Neuronal stem cell (in vitro differentiated cells): ENCODE data around the gene GRID1.

Experiments used
- DNase-seq: peaks from one replicate; pipeline ENCODE4 v3.0.0-alpha.2; 2013; ENCODE audit warnings: low spot score
- H2AFZ ChIP-seq: one replicate; pipeline ENCODE4 v1.6.1; 2013; ENCODE audit warnings: mild to moderate bottlenecking, low read length, inconsistent platforms
- H2AK5ac ChIP-seq: 2 replicates; pipeline ENCODE4 v1.6.1; 2013; ENCODE audit warnings: low read depth, mild to moderate bottlenecking, inconsistent platforms, low read length, moderate library complexity, mixed read lengths
- H2BK120ac ChIP-seq: 2 replicates; pipeline ENCODE4 v1.6.1; 2013; ENCODE audit warnings: low read depth, mild to moderate bottlenecking, inconsistent platforms, low read length, moderate library complexity, mixed read lengths
- H2BK12ac ChIP-seq: one replicate; pipeline ENCODE4 v1.6.1; 2013; ENCODE audit warnings: low read length, inconsistent platforms
- H2BK15ac ChIP-seq: 2 replicates; pipeline ENCODE4 v1.6.1; 2013; ENCODE audit warnings: mild to moderate bottlenecking, low read length, inconsistent platforms, mixed read lengths
- H2BK5ac ChIP-seq: one replicate; pipeline ENCODE4 v1.6.1; 2013; ENCODE audit warnings: inconsistent platforms, mild to moderate bottlenecking, low read length, moderate library complexity
- H3K14ac ChIP-seq: one replicate; pipeline ENCODE4 v1.6.1; 2013; ENCODE audit warnings: low read length, inconsistent platforms
- H3K18ac ChIP-seq: 2 replicates; pipeline ENCODE4 v1.6.1; 2013; ENCODE audit warnings: low read length, inconsistent platforms
- H3K23ac ChIP-seq: 2 replicates; pipeline ENCODE4 v1.6.1; 2013; ENCODE audit warnings: low read depth, mild to moderate bottlenecking, mixed read lengths, low read length, inconsistent platforms; ENCODE audit not compliant: poor library complexity
- H3K27ac ChIP-seq: replicated peaks from 3 replicates; pipeline ENCODE4 v1.5.1; 2013; ENCODE audit warnings: low read length, inconsistent platforms
- H3K27me3 ChIP-seq, 3 experiments: 2 replicates each; pipeline ENCODE4 v1.6.1; 2013; ENCODE audit warnings: low read length in 3 of 3, mild to moderate bottlenecking in 2 of 3, inconsistent platforms in 1 of 3, low read depth in 1 of 3, mixed read lengths in 1 of 3, moderate library complexity in 1 of 3; ENCODE audit not compliant: control insufficient read depth in 3 of 3, insufficient read depth in 3 of 3
- H3K36me3 ChIP-seq, 2 donors: replicated peaks in 1 of 2; 2 replicates each; pipeline ENCODE4 v1.6.1; 2013; ENCODE audit warnings: low read length in 2 of 2; ENCODE audit not compliant: control insufficient read depth in 2 of 2, insufficient read depth in 2 of 2
- H3K4ac ChIP-seq: 2 replicates; pipeline ENCODE4 v1.6.1; 2013; ENCODE audit warnings: inconsistent platforms, mild to moderate bottlenecking, low read length, moderate library complexity
- H3K4me1 ChIP-seq, 2 donors: 1 replicate in 1 of 2; 2 replicates in 1 of 2; pipeline ENCODE4 v1.6.1; 2013; ENCODE audit warnings: low read length in 2 of 2, low read depth in 1 of 2; ENCODE audit not compliant: control insufficient read depth in 2 of 2, insufficient read depth in 1 of 2
- H3K4me2 ChIP-seq: one replicate; pipeline ENCODE4 v1.6.1; 2013; ENCODE audit warnings: mild to moderate bottlenecking, low read length, inconsistent platforms; ENCODE audit not compliant: insufficient read depth, poor library complexity, severe bottlenecking
- H3K4me3 ChIP-seq, 2 donors: 2 replicates each; pipeline ENCODE4 v1.5.1; 2013; ENCODE audit warnings: low read length in 2 of 2, mild to moderate bottlenecking in 2 of 2, inconsistent platforms in 1 of 2, moderate library complexity in 1 of 2
- H3K79me1 ChIP-seq: one replicate; pipeline ENCODE4 v1.6.1; 2013; ENCODE audit warnings: low read depth, mild to moderate bottlenecking, inconsistent platforms, low read length, moderate library complexity
- H3K9ac ChIP-seq: one replicate; pipeline ENCODE4 v1.6.1; 2013; ENCODE audit warnings: mild to moderate bottlenecking, low read depth, low read length, inconsistent platforms; ENCODE audit not compliant: poor library complexity
- H3K9me3 ChIP-seq, 2 donors: replicated peaks in 1 of 2; 2 replicates each; pipeline versions ENCODE3 to v1.6.1; 2013; ENCODE audit warnings: low read length in 2 of 2, mild to moderate bottlenecking in 2 of 2, inconsistent platforms in 1 of 2, low read depth in 1 of 2, mixed read lengths in 1 of 2, moderate library complexity in 1 of 2; ENCODE audit not compliant: control insufficient read depth in 2 of 2, insufficient read depth in 1 of 2
- H4K8ac ChIP-seq: one replicate; pipeline ENCODE4 v1.6.1; 2013; ENCODE audit warnings: low read depth, mild to moderate bottlenecking, inconsistent platforms, low read length, moderate library complexity
- H4K91ac ChIP-seq: one replicate; pipeline ENCODE4 v1.6.1; 2013; ENCODE audit warnings: low read length, low read depth, mild to moderate bottlenecking, inconsistent platforms; ENCODE audit not compliant: poor library complexity
- WGBS, 2 donors: extraction: QIAGEN DNeasy Blood & Tissue Kit; methylation state at CpG; one replicate each; pipeline ENCODE4 v1.1.7; 2013; ENCODE audit warnings: missing lambda C conversion rate in 2 of 2, mixed read lengths in 1 of 2; ENCODE audit not compliant: insufficient read length in 2 of 2, insufficient replicate concordance in 1 of 2; ENCODE audit errors: extremely low coverage in 2 of 2; 5-methylcytosine and 5-hydroxymethylcytosine counted together

Gene GRID1

GRCh38 chr10:86311190-86311589 is 55.4 kb downstream of the GRID1 start:
- Histone ChIP-seq H2BK5ac (no peak overlapping the region), H3K79me1 (no peaks in the 10 kb centered on the region), H3K4me1 (peaks cover 0 to 3% of the 10 kb centered on the region in 2 donors), H3K4me3 (no peak overlapping the region), H3K27me3 (no peaks in the 10 kb centered on the region), H3K27ac (no peak overlapping the region), H3K36me3 (no peaks in the 10 kb centered on the region), H4K91ac (no peak overlapping the region), H3K9ac (no peak overlapping the region), H2AK5ac (no peak overlapping the region), H2BK12ac (no peak overlapping the region), H3K4ac (no peak overlapping the region), H3K9me3 (no peaks in the 10 kb centered on the region), H3K18ac (no peak overlapping the region), H2BK120ac (no peak overlapping the region), H3K14ac (no peak overlapping the region), H3K4me2 (no peak overlapping the region), H2AFZ (no peak overlapping the region), H3K23ac (no peak overlapping the region), H4K8ac (no peak overlapping the region), H2BK15ac (no peak overlapping the region)
- no peak for DNase-seq
- WGBS, 2 donors, result no CpG with 5 or more reads among the region's 3 CpGs

GRCh38 chr10:86310702-86311101 is 55.9 kb downstream of the GRID1 start:
- H3K79me1 ChIP-seq, result no peaks in the 10 kb centered on the region
- H3K23ac ChIP-seq, result no peak overlapping the region
- no peak overlapping the region for H3K18ac ChIP-seq
- WGBS, 2 donors, result no CpG with 5 or more reads among the region's 1 CpG
- no peak overlapping the region for H3K27ac ChIP-seq
- no peak overlapping the region for H2BK5ac ChIP-seq
- H3K14ac ChIP-seq, result no peak overlapping the region
- H2AFZ ChIP-seq, result no peak overlapping the region
- DNase-seq, result no peak
- H3K36me3 ChIP-seq, result no peaks in the 10 kb centered on the region
- H2AK5ac ChIP-seq, result no peak overlapping the region
- H3K4me3 ChIP-seq, result no peak overlapping the region
- no peak overlapping the region for H3K4ac ChIP-seq
- no peaks in the 10 kb centered on the region for H3K27me3 ChIP-seq
- peaks cover 0 to 3% of the 10 kb centered on the region in 2 donors for H3K4me1 ChIP-seq
- no peak overlapping the region for H2BK15ac ChIP-seq
- no peak overlapping the region for H4K91ac ChIP-seq
- H4K8ac ChIP-seq, result no peak overlapping the region
- no peak overlapping the region for H2BK12ac ChIP-seq
- no peak overlapping the region for H2BK120ac ChIP-seq
- no peaks in the 10 kb centered on the region for H3K9me3 ChIP-seq
- no peak overlapping the region for H3K9ac ChIP-seq
- H3K4me2 ChIP-seq, result no peak overlapping the region

DNA sequence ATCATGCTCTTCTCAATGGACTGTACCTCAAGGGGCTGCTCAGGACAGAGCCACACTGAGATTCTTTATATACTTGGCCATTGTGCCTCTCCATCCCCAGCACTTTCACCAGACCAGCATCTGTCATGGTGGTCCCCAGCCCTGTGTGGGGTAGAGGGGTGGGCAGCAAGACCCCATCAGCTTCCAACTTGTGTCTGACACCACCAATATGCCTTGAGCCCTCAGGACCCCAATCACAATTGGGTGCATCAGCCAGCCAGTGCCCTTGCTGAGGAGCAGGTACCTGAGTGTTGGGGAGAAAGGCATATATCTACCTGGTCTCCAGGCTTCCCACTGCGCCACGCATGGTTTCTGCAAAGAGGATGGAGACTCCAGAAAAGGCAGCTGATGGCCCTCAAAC is 56.3 kb downstream of the GRID1 start:
- Histone ChIP-seq H3K18ac (no peak overlapping the region), H3K9ac (no peak overlapping the region), H3K4ac (no peak overlapping the region), H2AK5ac (no peak overlapping the region), H2BK5ac (no peak overlapping the region), H3K14ac (no peak overlapping the region), H4K8ac (no peak overlapping the region), H3K4me2 (no peak overlapping the region), H2BK120ac (no peak overlapping the region), H2AFZ (no peak overlapping the region), H2BK15ac (no peak overlapping the region), H3K36me3 (no peaks in the 10 kb centered on the region), H2BK12ac (no peak overlapping the region), H3K23ac (no peak overlapping the region), H3K4me1 (peaks cover 0 to 5% of the 10 kb centered on the region in 2 donors), H3K27ac (no peak overlapping the region), H3K79me1 (no peaks in the 10 kb centered on the region), H3K27me3 (no peaks in the 10 kb centered on the region), H3K9me3 (no peaks in the 10 kb centered on the region), H3K4me3 (no peak overlapping the region), H4K91ac (no peak overlapping the region)
- no peak for DNase-seq
- no CpG with 5 or more reads among the region's 2 CpGs for WGBS, 2 donors

DNA sequence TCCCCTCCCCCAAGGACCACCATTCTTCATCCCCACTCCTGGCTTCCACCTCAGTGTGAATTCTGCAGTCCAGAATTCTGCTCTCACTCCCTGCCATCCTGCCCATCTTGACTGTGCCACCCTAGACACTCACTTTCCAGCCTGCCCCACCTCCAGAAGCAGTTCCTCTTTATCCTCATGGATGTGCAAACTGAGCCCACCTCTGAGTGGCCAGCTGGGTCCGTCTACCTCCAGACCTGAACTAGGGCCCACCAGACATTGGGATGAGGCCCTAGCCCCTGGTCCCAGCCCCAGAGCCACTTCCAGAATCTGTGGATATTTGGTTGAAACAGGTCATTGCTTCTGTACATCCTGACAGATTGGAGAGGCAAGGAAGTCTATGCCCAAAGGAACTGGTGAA is 58.5 kb downstream of the GRID1 start:
- DNase-seq, result no peak
- Histone ChIP-seq H2AK5ac (no peak overlapping the region), H3K23ac (no peak overlapping the region), H3K4me3 (no peak overlapping the region), H4K8ac (no peak overlapping the region), H3K4me2 (no peak overlapping the region), H2BK15ac (no peak overlapping the region), H3K9me3 (no peaks in the 10 kb centered on the region), H3K36me3 (no peaks in the 10 kb centered on the region), H2BK120ac (no peak overlapping the region), H3K4ac (no peak overlapping the region), H2AFZ (no peak overlapping the region), H4K91ac (no peak overlapping the region), H3K4me1 (peaks cover 0 to 8% of the 10 kb centered on the region in 2 donors), H3K9ac (no peak overlapping the region), H2BK12ac (no peak overlapping the region), H3K27me3 (no peaks in the 10 kb centered on the region), H3K14ac (no peak overlapping the region), H3K79me1 (no peaks in the 10 kb centered on the region), H3K18ac (no peak overlapping the region), H3K27ac (no peak overlapping the region), H2BK5ac (no peak overlapping the region)
- WGBS, 2 donors, result no CpG with 5 or more reads among the region's 1 CpG
